ENCODE measurements around the gene LPAR1.

DNA sequence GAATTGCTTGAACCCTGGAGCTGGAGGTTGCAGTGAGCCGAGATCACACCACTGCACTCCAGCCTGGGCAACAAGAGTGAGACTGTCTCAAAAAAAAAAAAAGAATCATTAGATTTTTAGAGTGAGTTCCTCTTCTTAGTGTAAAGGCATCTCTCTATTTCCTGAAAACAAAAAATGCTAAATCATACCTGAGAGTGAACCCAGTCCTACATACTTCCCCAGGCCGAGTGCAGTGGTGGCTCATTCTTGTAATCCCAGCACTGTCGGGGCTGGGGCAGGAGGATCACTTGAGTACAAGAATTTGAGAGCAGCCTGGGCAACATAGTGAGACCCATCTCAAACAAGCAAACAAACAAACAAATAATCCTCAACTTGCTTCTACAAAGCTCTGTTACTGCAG, 38.2 kb upstream of the LPAR1 start:
- TF ChIP-seq POLR2A (IDR thresholded peaks at IDR 0.05; ENCODE audit: low read length) (no peak), GATA1 (IDR thresholded peaks at IDR 0.05; ENCODE audit: low read depth, low read length) (no peak)

Data from erythroblast (primary cell).